ENCODE measurements around the gene IL24.
"Not testable (repeated sequence)": the region's sequence is repeated elsewhere in the genome, so short reads cannot be mapped to it uniquely, and the experiment has no call there.

Gene IL24

GRCh38 chr1:206897175-206897574, at the start of gene IL24:
Gene IL24, plus strand, starts transcription at chr1:206897443. Its CDS starts 390 bp downstream, at chr1:206897833.
- no peak for DNase-seq (ENCODE audit: low read depth)

- DNase-seq (ENCODE audit: low read depth), result no peak
Observed at GRCh38 chr1:206847946-206848345, 49.3 kb upstream of the IL24 start.

- no peak for DNase-seq (ENCODE audit: low read depth)
Observed at GRCh38 chr1:206850401-206850800, 46.8 kb upstream of the IL24 start.

GRCh38 chr1:206851341-206852010, 45.8 kb upstream of the IL24 start:
- DNase-seq (ENCODE audit: low read depth), result no peak

- not testable (repeated sequence) for DNase-seq (ENCODE audit: low read depth)
Observed at GRCh38 chr1:206852662-206853061, 44.6 kb upstream of the IL24 start.

- DNase-seq (ENCODE audit: low read depth), result not testable (repeated sequence)
Observed at GRCh38 chr1:206853696-206854095, 43.5 kb upstream of the IL24 start.

- no peak for DNase-seq (ENCODE audit: low read depth)
Observed at GRCh38 chr1:206854401-206855129, 42.7 kb upstream of the IL24 start.

- no peak for DNase-seq (ENCODE audit: low read depth)
Observed at GRCh38 chr1:206855859-206856258, 41.4 kb upstream of the IL24 start.

- no peak for DNase-seq (ENCODE audit: low read depth)
Observed at GRCh38 chr1:206856674-206857464, 40.4 kb upstream of the IL24 start.

- no peak for DNase-seq (ENCODE audit: low read depth)
Observed at GRCh38 chr1:206859082-206859521, 38.1 kb upstream of the IL24 start.

- no peak for DNase-seq (ENCODE audit: low read depth)
Observed at GRCh38 chr1:206860165-206860564, 37.1 kb upstream of the IL24 start.

GRCh38 chr1:206863266-206863665, 34.0 kb upstream of the IL24 start:
- no peak for DNase-seq (ENCODE audit: low read depth)

GRCh38 chr1:206864939-206865671, 32.1 kb upstream of the IL24 start, which contains the start of gene IL20:
Gene IL20, plus strand, starts transcription at chr1:206865623. Its CDS starts 230 bp downstream, at chr1:206865853.
- peak; percentile 83 for DNase-seq (ENCODE audit: low read depth)

- no peak for DNase-seq (ENCODE audit: low read depth)
Observed at GRCh38 chr1:206866062-206866461, 31.2 kb upstream of the IL24 start.

GRCh38 chr1:206867239-206867638, 30.0 kb upstream of the IL24 start:
- no peak for DNase-seq (ENCODE audit: low read depth)

GRCh38 chr1:206867716-206868115, 29.5 kb upstream of the IL24 start:
- no peak for DNase-seq (ENCODE audit: low read depth)

- no peak for DNase-seq (ENCODE audit: low read depth)
Observed at GRCh38 chr1:206868264-206868663, 29.0 kb upstream of the IL24 start.

GRCh38 chr1:206872139-206872538, 25.1 kb upstream of the IL24 start:
- no peak for DNase-seq (ENCODE audit: low read depth)

GRCh38 chr1:206873603-206874188, 23.5 kb upstream of the IL24 start:
- DNase-seq (ENCODE audit: low read depth), result no peak

- DNase-seq (ENCODE audit: low read depth), result no peak
Observed at GRCh38 chr1:206875752-206876377, 21.4 kb upstream of the IL24 start.

- no peak for DNase-seq (ENCODE audit: low read depth)
Observed at GRCh38 chr1:206878456-206878855, 18.8 kb upstream of the IL24 start.
